Measurements from ENCODE around the gene NENF. TPM values are rescaled to one million over a fixed set of nuclear protein-coding genes. Genes with fewer than 3 reads are reported as not detected.

The NENF gene
- total and polyA plus RNA-seq, 8 donors: 23.8 to 97.0 (median 34.5) TPM

DNA sequence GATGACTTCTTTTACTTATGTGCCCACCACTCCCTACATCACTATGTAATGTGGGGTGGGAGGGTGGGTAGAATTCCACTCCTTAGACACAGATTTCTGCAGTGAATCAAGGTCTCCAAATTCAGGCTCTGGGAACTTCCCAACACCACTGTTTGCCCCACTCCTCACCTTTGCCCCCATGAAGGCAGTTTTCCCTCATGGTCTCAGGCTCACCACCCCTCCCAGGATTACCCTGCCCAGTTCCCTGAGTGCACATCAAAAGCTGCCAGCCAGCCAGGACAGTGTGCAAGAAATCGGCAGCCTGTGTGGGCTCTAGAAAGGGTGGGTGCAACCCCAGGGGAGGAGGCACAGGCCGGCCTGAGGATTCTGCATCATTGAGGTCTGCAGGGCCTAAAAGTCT is 14.8 kb downstream of the NENF start:
- no peak for ATAC-seq
- TF ChIP-seq, protein P1, sequence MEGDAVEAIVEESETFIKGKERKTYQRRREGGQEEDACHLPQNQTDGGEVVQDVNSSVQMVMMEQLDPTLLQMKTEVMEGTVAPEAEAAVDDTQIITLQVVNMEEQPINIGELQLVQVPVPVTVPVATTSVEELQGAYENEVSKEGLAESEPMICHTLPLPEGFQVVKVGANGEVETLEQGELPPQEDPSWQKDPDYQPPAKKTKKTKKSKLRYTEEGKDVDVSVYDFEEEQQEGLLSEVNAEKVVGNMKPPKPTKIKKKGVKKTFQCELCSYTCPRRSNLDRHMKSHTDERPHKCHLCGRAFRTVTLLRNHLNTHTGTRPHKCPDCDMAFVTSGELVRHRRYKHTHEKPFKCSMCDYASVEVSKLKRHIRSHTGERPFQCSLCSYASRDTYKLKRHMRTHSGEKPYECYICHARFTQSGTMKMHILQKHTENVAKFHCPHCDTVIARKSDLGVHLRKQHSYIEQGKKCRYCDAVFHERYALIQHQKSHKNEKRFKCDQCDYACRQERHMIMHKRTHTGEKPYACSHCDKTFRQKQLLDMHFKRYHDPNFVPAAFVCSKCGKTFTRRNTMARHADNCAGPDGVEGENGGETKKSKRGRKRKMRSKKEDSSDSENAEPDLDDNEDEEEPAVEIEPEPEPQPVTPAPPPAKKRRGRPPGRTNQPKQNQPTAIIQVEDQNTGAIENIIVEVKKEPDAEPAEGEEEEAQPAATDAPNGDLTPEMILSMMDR (IDR thresholded peaks at IDR 0.05): no peak
- no peak overlapping the region for H3K4me3 ChIP-seq
- no peak overlapping the region for H3K27ac ChIP-seq
- no peaks in the 10 kb centered on the region for H3K9me3 ChIP-seq
- no peaks in the 10 kb centered on the region for H3K27me3 ChIP-seq
- H3K4me1 ChIP-seq: no peaks in the 10 kb centered on the region
- peaks cover 0 to 8% (median 0%) of the 10 kb centered on the region in 3 donors for H3K36me3 ChIP-seq
- no peak for FAIRE-seq
- WGBS, 2 donors: 63 to 77% methylated on average over 2 of the region's 2 CpGs
- DNase-seq: no peak
- intact Hi-C loops (cut with DNase I): no loop called here

DNA sequence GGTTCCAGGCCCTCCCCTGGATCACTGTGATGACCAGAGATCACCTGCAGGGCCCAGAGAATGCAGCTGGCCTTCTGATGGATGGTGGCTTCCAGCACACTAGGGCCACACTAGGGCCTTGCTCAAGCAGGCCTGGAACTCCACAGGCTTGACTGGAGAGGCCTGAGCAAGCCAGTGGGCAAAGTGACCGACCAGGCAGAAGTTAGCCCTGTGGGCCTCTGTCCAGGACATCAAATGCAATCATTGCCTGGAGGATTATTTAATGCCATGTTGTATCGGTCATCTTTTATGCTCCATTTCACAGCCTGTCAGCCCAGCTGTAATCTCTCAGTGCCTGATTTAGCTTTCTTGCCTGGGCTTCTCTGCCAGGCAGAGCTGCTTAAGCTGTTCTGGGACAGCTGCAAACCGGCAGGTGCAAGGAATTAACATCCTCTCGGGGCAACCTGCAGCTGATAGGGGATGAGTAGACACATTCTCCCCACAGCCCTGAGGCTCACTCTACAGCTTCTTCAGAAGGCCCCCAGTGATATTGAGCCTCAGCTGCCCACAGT is 17.7 kb downstream of the NENF start:
- intact Hi-C loops (cut with DNase I): loop anchor here in 2 of 3 donors (5.0 to 10.0 kb wide), 3 partner anchors 136 to 383 kb away; no protein-coding TSS in a partner anchor
- Histone ChIP-seq H3K4me1 (no peaks in the 10 kb centered on the region), H3K9me3 (no peaks in the 10 kb centered on the region), H3K27ac (no peak overlapping the region), H3K27me3 (no peaks in the 10 kb centered on the region), H3K4me3 (no peak overlapping the region), H3K36me3 (peaks cover 0 to 8% (median 0%) of the 10 kb centered on the region in 3 donors)
- ATAC-seq (peak in 2 of 4 donors; percentile 45 to 69), FAIRE-seq (no peak), DNase-seq (no peak)
- 62 to 74% methylated on average over 4 of the region's 4 CpGs for WGBS, 2 donors
- TF ChIP-seq, protein P1 (IDR thresholded peaks at IDR 0.05): no peak

DNA sequence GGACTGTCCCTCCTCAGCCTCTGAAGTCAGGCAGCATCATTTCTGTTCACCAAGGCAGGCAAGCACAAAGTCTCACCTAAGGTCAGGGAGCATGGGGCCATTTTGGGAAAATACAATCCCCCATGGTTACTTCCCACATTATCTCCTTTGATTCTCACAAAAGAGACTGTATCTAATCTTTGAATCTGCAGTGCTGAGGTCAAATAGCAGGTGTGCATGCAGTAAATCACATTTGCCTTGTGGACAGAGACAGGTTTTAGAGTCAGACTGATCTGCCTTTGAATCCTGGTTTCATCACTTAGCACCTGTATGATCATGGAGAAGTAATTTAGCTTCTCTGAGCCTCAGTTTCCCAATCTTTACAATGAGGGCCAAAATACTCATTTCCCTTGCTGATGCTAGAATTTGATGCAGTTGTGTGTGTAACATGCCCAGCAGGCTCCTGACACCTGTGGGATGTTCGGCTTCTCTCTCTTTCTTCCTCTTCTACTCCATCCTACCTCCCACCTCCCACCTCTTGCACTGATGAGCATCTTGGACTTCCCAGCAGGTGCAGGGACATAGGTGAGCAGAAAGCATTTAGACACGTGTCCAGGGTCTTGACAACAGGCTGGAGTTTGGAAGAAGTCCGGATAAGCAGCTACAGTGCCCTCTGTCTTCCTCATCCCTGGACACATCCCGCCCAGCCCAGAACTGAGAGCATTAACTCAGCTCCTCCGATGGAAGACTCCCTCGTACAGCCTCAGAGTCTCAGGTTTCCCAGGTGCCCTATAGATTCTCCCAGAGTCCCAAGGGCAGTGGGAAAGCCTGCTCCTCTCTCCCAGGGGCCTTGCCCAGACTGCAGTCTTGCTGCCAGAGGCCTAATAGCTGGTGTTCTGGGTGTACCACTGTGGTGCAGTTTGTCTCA is 18.9 kb downstream of the NENF start:
- 73 to 81% methylated on average over 6 of the region's 6 CpGs for WGBS, 2 donors
- TF ChIP-seq, protein P1 (IDR thresholded peaks at IDR 0.05): no peak
- FAIRE-seq (no peak), ATAC-seq (no peak), DNase-seq (no peak)
- Histone ChIP-seq H3K4me1 (no peaks in the 10 kb centered on the region), H3K4me3 (no peak overlapping the region), H3K36me3 (no peaks in the 10 kb centered on the region), H3K27ac (no peak overlapping the region), H3K9me3 (no peaks in the 10 kb centered on the region), H3K27me3 (no peaks in the 10 kb centered on the region)
- intact Hi-C loops (cut with DNase I): loop anchor here in 2 of 3 donors (5.0 to 10.0 kb wide), 3 partner anchors 137 to 384 kb away; no protein-coding TSS in a partner anchor

DNA sequence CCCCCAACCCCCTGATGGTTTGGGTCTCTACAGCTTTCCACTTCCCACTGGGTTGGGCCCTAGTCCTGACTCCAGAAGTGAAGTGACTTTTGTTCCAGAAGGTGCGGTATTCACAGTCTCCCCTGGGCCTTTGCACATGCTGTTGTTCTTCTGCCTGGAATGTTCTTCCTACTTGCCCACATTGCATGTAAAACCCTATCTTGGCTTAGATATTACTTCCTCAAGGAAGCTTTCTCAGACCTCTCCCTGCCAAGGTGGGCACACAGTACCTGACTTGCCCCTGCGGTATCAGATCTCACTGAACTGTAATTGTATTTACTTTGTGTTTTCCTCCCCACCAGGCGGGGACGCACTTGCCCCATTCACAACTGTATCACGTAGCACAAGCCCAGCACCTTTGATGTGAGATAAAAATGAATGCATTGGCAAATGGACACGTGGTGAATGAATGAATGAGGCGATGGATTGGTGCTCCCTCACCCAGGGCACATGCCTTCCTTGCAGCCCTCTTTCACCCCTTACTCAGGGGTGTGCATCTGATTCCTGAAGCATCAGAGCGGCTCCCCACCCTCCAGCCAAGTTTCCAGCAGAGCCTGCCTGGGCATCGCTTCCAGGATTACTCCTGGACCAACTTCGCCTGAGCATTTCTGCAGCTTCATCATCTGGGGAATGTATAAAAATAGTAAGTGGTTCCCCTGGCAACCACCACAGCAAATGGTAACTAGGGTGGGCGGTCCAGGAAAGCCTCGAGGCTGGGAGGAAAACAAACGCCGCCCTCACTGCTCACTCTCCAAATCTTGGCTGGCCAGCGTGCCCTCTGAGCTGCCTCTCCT is 19.8 kb downstream of the NENF start:
- WGBS, 2 donors: 76 to 81% methylated on average over 15 of the region's 15 CpGs
- FAIRE-seq: no peak
- Histone ChIP-seq H3K36me3 (no peaks in the 10 kb centered on the region), H3K4me1 (no peaks in the 10 kb centered on the region), H3K27me3 (no peaks in the 10 kb centered on the region), H3K9me3 (no peaks in the 10 kb centered on the region), H3K27ac (no peak overlapping the region), H3K4me3 (no peak overlapping the region)
- no peak for DNase-seq
- intact Hi-C loops (cut with DNase I): loop anchor here in 2 of 3 donors (5.0 to 10.0 kb wide), 3 partner anchors 138 to 385 kb away; no protein-coding TSS in a partner anchor
- TF ChIP-seq, protein P1 (IDR thresholded peaks at IDR 0.05): no peak
- peak in 1 of 4 donors; percentile 13 for ATAC-seq
